GM18499 (cell line): Measurements from ENCODE around the gene STARD5.

Experiments used
- ATAC-seq: cut with Tn5 transposase; IDR thresholded peaks from one replicate; pipeline ENCODE4 v1.9.1; 2021; ENCODE audit warnings: moderate number of reproducible peaks; ENCODE audit not compliant: insufficient read depth, unreplicated experiment

STARD5 gene

GRCh38 chr15:81264072-81264857, 59.7 kb downstream of the STARD5 start:
- no peak for ATAC-seq

- ATAC-seq, result no peak
Observed at GRCh38 chr15:81263477-81263876, 60.5 kb downstream of the STARD5 start.

DNA sequence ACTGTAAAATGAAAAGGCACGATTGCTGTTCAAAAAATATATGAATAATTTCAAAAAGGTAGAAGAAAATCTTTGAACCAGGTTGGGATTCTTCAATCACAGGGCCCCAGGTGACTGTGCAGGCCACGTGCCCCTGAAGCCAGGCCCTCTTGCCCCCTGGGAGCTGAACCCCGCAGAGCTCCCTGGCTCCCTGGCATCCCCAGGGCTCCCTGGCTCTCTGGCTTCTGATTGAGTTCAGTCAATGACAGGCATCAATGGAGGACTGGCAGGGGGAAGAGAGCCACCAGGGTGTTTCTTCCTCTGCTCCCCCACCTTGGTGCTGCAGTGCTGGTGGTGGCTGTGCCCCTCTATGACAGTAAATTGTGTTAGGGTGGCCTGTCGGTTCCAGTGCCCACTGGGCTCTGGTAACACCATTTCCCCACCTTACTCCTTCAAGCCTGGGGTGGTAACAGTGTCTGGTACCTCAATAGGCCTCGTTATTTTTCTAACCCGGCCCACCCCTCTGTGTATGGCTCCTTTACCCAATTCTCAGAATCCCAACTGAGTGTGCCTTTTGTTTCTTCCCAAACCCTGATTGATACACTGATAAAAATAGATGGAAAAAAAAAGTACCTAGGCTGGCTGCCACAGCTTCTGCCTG, 62.6 kb downstream of the STARD5 start:
- ATAC-seq, result no peak

- no peak for ATAC-seq
Observed at GRCh38 chr15:81259760-81260298, 64.1 kb downstream of the STARD5 start.
